HepG2 (cell line): ENCODE results near the gene CCDC142. TPM values are rescaled to one million over a fixed set of nuclear protein-coding genes. Genes with fewer than 3 reads are reported as not detected.

Experiments
- CAMTA2 ChIP-seq: sonication (generic); formaldehyde crosslinking; IDR thresholded peaks from 2 replicates; pipeline ENCODE4 v1.4.0; 2020; ENCODE audit warnings: mild to moderate bottlenecking, missing genetic modification reagents, borderline replicate concordance
- E2F5 ChIP-seq: sonication (generic); formaldehyde crosslinking; conservative IDR thresholded peaks from 2 replicates; pipeline ENCODE4 v1.4.0; 2020; ENCODE audit warnings: missing genetic modification reagents
- ELF4 ChIP-seq: sonication (generic); formaldehyde crosslinking; IDR thresholded peaks from 2 replicates; pipeline ENCODE4 v1.5.0; 2020; ENCODE audit warnings: missing genetic modification reagents, mild to moderate bottlenecking, moderate library complexity, borderline replicate concordance
- FOSL1 ChIP-seq: sonication (generic); formaldehyde crosslinking; IDR thresholded peaks from 2 replicates; pipeline ENCODE4 v1.9.0; 2021; ENCODE audit warnings: missing genetic modification reagents, borderline replicate concordance
- GZF1 ChIP-seq: sonication (generic); formaldehyde crosslinking; IDR thresholded peaks from 2 replicates; pipeline ENCODE4 v1.5.1; 2020; ENCODE audit warnings: mild to moderate bottlenecking, missing genetic modification reagents
- IKZF1 ChIP-seq: fragments of 450-650 bp; IDR thresholded peaks from 2 replicates; pipeline ENCODE4 v1.7.1; 2016
- IKZF4 ChIP-seq: sonication (generic); formaldehyde crosslinking; IDR thresholded peaks from 2 replicates; pipeline ENCODE4 v1.5.1; 2020; ENCODE audit warnings: borderline replicate concordance, mild to moderate bottlenecking, low read depth, missing genetic modification reagents; ENCODE audit errors: not compliant biosample characterization
- JUND ChIP-seq: sonication (generic); formaldehyde crosslinking; IDR thresholded peaks from 2 replicates; pipeline ENCODE4 v1.8.0; 2022; ENCODE audit warnings: mild to moderate bottlenecking, missing genetic modification reagents
- MLXIP ChIP-seq: sonication (generic); formaldehyde crosslinking; IDR thresholded peaks from 2 replicates; pipeline ENCODE4 v1.9.0; 2021; ENCODE audit warnings: missing genetic modification reagents, borderline replicate concordance
- PAF1 ChIP-seq: IDR thresholded peaks from 2 replicates; pipeline ENCODE4 v1.6.1; 2016; ENCODE audit warnings: missing genetic modification reagents, missing compliant biosample characterization
- PCBP2 ChIP-seq: fragments of 200-400 bp; formaldehyde crosslinking; optimal IDR thresholded peaks from 2 replicates; pipeline ENCODE3; 2018; ENCODE audit warnings: low read length, low read depth; ENCODE audit not compliant: poor library complexity, severe bottlenecking
- PITX1 ChIP-seq: sonication (generic); formaldehyde crosslinking; IDR thresholded peaks from 2 replicates; pipeline ENCODE4 v1.5.1; 2020; ENCODE audit warnings: mild to moderate bottlenecking, missing genetic modification reagents
- TOPORS ChIP-seq: sonication (generic); formaldehyde crosslinking; IDR thresholded peaks from 2 replicates; pipeline ENCODE4 v1.8.0; 2023; ENCODE audit warnings: mild to moderate bottlenecking, missing genetic modification reagents
- ZNF124 ChIP-seq: sonication (generic); formaldehyde crosslinking; IDR thresholded peaks from 2 replicates; pipeline ENCODE4 v1.4.0; 2020; ENCODE audit warnings: missing genetic modification reagents
- ZNF792 ChIP-seq: IDR thresholded peaks from 2 replicates; pipeline ENCODE4 v1.6.1; 2016
- polyA plus RNA-seq, 8 experiments: library from polyadenylated mRNA; depleted of rRNA in 3 of 8; stranded (reverse) in 7 of 8; unstranded in 1 of 8; fragments of >200 nt; fragmentation: Illumina TruSeq in 4 of 8; extraction: Trizol in 4 of 8; gene quantifications; 2 replicates each; pipeline versions ENCODE4 v1.2.1 to v1.2.3, GENCODE V29; 2011 to 2016; ENCODE audit warnings: low read depth in 4 of 8, missing spikeins in 1 of 8, mixed read lengths in 1 of 8; ENCODE audit not compliant: insufficient read depth in 1 of 8
- total RNA-seq, 5 experiments: library from RNA; depleted of rRNA; stranded (reverse); fragments of >200 nt; fragmentation: Illumina TruSeq; extraction: Trizol; gene quantifications; 2 replicates each; pipeline ENCODE4 v1.2.3, GENCODE V29; 2016; ENCODE audit warnings: low read depth in 1 of 5
- TF ChIP-seq, protein P1 (sequence below): sonication (generic); formaldehyde crosslinking; IDR thresholded peaks from 2 replicates; pipeline ENCODE4 v1.4.0; 2020; ENCODE audit warnings: mild to moderate bottlenecking, missing genetic modification reagents
- TF ChIP-seq, protein P2 (sequence below): sonication (generic); formaldehyde crosslinking; IDR thresholded peaks from 2 replicates; pipeline ENCODE4 v1.8.0; 2022; ENCODE audit warnings: mild to moderate bottlenecking, missing genetic modification reagents, borderline replicate concordance
- TF ChIP-seq, protein P3 (sequence below), 2 experiments: sonication (generic) in 1 of 2; formaldehyde crosslinking in 1 of 2; IDR thresholded peaks; 2 replicates each; pipeline versions ENCODE4 v1.5.1 to v1.6.1; 2011 to 2020; ENCODE audit warnings: borderline replicate concordance in 1 of 2, low read depth in 1 of 2, low read length in 1 of 2, mild to moderate bottlenecking in 1 of 2, missing genetic modification reagents in 1 of 2, moderate library complexity in 1 of 2

Gene CCDC142
- total and polyA plus RNA-seq, 2 of the 13 experiments (the other 11 are each of a cell fraction or from before 2014, with no cell fraction given) = 14.7 to 30.4 TPM

DNA sequence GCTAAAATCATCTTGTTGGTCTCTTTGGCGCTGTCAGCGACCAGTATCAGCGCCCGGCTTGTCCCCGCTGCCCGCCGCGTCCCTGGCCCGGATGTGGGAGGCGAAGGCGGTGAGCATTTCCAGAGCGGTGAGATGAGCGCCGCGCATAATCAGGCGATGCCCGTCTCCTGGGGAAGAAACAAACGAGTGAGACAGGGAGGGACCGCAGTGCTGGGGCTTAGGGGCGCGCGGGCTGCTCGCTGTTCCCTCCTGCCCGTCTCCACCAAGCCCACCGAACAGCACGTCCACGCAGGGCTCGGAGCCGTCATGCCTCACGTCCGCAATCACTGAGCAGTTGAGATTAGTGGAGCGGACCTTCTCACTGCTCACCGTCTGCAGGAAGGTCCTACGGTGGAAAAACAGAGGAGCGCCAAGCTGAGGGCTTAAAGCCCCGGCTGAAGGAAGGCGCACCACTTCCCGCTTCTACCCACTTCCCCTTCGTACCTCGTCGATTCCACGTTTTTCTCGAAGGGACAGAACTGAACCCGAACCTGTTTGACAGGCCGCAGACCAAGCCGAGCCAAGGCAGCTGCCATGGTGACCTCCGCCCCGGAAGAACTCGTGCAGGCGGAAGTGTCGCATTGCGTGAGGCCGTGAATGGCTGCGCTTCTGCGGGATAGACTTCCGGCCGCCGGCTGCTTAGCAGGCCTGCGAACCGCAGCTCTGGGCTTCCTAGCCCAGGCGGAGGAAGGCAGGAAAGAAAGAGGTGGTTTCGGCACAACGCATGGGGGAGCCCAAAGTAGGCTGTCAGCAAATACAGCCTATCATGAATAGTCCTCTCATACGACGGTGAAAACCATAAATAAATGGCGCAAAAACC lies 10.5 kb downstream of the CCDC142 start, which contains the start of gene MRPL53 (continued):
- TF ChIP-seq, protein P1, sequence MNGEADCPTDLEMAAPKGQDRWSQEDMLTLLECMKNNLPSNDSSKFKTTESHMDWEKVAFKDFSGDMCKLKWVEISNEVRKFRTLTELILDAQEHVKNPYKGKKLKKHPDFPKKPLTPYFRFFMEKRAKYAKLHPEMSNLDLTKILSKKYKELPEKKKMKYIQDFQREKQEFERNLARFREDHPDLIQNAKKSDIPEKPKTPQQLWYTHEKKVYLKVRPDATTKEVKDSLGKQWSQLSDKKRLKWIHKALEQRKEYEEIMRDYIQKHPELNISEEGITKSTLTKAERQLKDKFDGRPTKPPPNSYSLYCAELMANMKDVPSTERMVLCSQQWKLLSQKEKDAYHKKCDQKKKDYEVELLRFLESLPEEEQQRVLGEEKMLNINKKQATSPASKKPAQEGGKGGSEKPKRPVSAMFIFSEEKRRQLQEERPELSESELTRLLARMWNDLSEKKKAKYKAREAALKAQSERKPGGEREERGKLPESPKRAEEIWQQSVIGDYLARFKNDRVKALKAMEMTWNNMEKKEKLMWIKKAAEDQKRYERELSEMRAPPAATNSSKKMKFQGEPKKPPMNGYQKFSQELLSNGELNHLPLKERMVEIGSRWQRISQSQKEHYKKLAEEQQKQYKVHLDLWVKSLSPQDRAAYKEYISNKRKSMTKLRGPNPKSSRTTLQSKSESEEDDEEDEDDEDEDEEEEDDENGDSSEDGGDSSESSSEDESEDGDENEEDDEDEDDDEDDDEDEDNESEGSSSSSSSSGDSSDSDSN = peak; percentile 97
- TF ChIP-seq GZF1 (peak; percentile 88), CAMTA2 (CRISPR knock-in tag) (no peak; the same call in 1 of the 2 replicates), PITX1 (CRISPR knock-in tag) (peak; percentile 81; the same call in 1 of the 2 replicates), ZNF124 (CRISPR knock-in tag) (peak; percentile 94), IKZF4 (CRISPR knock-in tag) (peak; percentile 90), PCBP2 (no peak), TOPORS (peak; percentile 99), PAF1 (CRISPR knock-in tag) (peak; percentile 76; the same call in 1 of the 2 replicates), FOSL1 (CRISPR knock-in tag) (peak; percentile 29; the same call in 1 of the 2 replicates), ELF4 (CRISPR knock-in tag) (peak; percentile 93; the same call in 1 of the 2 replicates), E2F5 (CRISPR knock-in tag) (peak; percentile 73; the same call in 1 of the 2 replicates), ZNF792 (CRISPR knock-in tag) (peak; percentile 64; the same call in 1 of the 2 replicates), JUND (no peak), IKZF1 (no peak), MLXIP (no peak)
- TF ChIP-seq, protein P2, sequence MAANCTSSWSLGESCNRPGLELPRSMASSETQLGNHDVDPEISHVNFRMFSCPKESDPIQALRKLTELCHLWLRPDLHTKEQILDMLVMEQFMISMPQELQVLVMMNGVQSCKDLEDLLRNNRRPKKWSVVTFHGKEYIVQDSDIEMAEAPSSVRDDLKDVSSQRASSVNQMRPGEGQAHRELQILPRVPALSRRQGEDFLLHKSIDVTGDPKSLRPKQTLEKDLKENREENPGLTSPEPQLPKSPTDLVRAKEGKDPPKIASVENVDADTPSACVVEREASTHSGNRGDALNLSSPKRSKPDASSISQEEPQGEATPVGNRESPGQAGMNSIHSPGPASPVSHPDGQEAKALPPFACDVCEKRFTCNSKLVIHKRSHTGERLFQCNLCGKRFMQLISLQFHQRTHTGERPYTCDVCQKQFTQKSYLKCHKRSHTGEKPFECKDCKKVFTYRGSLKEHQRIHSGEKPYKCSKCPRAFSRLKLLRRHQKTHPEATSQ (CRISPR knock-in tag) = peak; percentile 93; the same call in 1 of the 2 replicates
- TF ChIP-seq, protein P3, sequence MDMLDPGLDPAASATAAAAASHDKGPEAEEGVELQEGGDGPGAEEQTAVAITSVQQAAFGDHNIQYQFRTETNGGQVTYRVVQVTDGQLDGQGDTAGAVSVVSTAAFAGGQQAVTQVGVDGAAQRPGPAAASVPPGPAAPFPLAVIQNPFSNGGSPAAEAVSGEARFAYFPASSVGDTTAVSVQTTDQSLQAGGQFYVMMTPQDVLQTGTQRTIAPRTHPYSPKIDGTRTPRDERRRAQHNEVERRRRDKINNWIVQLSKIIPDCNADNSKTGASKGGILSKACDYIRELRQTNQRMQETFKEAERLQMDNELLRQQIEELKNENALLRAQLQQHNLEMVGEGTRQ (IDR thresholded peaks at IDR 0.05; ENCODE audit: low read depth, low read length) = no peak
- TF ChIP-seq, protein P3 (CRISPR knock-in tag; IDR thresholded peaks at IDR 0.05; ENCODE audit: borderline replicate concordance) = no peak; the same call in 1 of the 2 replicates
